Cardiac fibroblast (primary cell): ENCODE data around the gene PLD1.

ENCODE experiments used
- DNase-seq, 2 donors: peaks; one replicate each; pipeline versions ENCODE4 v3.0.0 to v3.0.0-alpha.2; 2010; ENCODE audit warnings: low read depth in 2 of 2
- H3K4me3 ChIP-seq, 2 donors: replicated peaks in 1 of 2; 1 replicate in 1 of 2; 2 replicates in 1 of 2; pipeline ENCODE4 v1.5.1; 2011; ENCODE audit warnings: low read depth in 2 of 2, low read length in 2 of 2, mild to moderate bottlenecking in 2 of 2, moderate library complexity in 1 of 2
- CTCF ChIP-seq: IDR thresholded peaks from one replicate; pipeline ENCODE4 v1.5.1; 2011; ENCODE audit warnings: low read depth, mild to moderate bottlenecking, low read length, inconsistent platforms

PLD1 gene

GRCh38 chr3:171646357-171647133 is 163.7 kb downstream of the PLD1 start:
- H3K4me3 ChIP-seq, result no peak overlapping the region
- TF ChIP-seq CTCF, result peak; percentile 57
- peak; percentile 86 to 87 for DNase-seq

GRCh38 chr3:171644681-171645080 is 165.6 kb downstream of the PLD1 start:
- no peak for TF ChIP-seq CTCF
- H3K4me3 ChIP-seq, result no peak overlapping the region
- no peak for DNase-seq

GRCh38 chr3:171643681-171644080 is 166.6 kb downstream of the PLD1 start:
- no peak for DNase-seq
- H3K4me3 ChIP-seq, result no peak overlapping the region
- no peak for TF ChIP-seq CTCF

- no peak overlapping the region for H3K4me3 ChIP-seq
- no peak for TF ChIP-seq CTCF
- no peak for DNase-seq
These were observed 167.2 kb downstream of the PLD1 start for GRCh38 chr3:171643033-171643432.

- DNase-seq, result peak; percentile 39 to 52
- H3K4me3 ChIP-seq, result no peak overlapping the region
- TF ChIP-seq CTCF, result peak; percentile 23
These were observed 169.5 kb downstream of the PLD1 start for GRCh38 chr3:171640520-171641412.

GRCh38 chr3:171636666-171637065 is 173.6 kb downstream of the PLD1 start:
- TF ChIP-seq CTCF, result no peak
- H3K4me3 ChIP-seq, result no peak overlapping the region
- no peak for DNase-seq
